Endothelial cell of umbilical vein (primary cell): ENCODE results near the gene FNDC4.

Source experiments
- CTCF ChIP-seq, 2 donors: IDR thresholded peaks; 1 replicate in 1 of 2; 2 replicates in 1 of 2; pipeline ENCODE4 v1.5.1; 2011; ENCODE audit warnings: low read length in 2 of 2, mild to moderate bottlenecking in 2 of 2, moderate library complexity in 2 of 2, control low read depth in 1 of 2, inconsistent platforms in 1 of 2, low read depth in 1 of 2; ENCODE audit not compliant: insufficient read depth in 1 of 2; ENCODE audit errors: extremely low read depth in 1 of 2
- EZH2 ChIP-seq: IDR thresholded peaks from 2 replicates; pipeline ENCODE4 v1.6.1; 2012; ENCODE audit warnings: borderline replicate concordance, low read depth, mild to moderate bottlenecking, moderate library complexity, low read length, inconsistent platforms; ENCODE audit not compliant: severe bottlenecking
- JUN ChIP-seq: IDR thresholded peaks from 2 replicates; pipeline ENCODE4 v1.6.1; 2011; ENCODE audit warnings: borderline replicate concordance, low read depth; ENCODE audit not compliant: insufficient read length, insufficient read depth
- POLR2A ChIP-seq: IDR thresholded peaks from 2 replicates; pipeline ENCODE4 v1.6.1; 2012; ENCODE audit warnings: low read depth, mild to moderate bottlenecking, control low read depth, low read length

GRCh38 chr2:27445155-27445554, 49.8 kb downstream of the FNDC4 start:
- no peak for TF ChIP-seq POLR2A
- TF ChIP-seq CTCF (IDR thresholded peaks at IDR 0.05; ENCODE audit: extremely low read depth in 1 of 2, insufficient read depth in 1 of 2, low read depth in 1 of 2, low read length in 2 of 2): no peak
- TF ChIP-seq EZH2: no peak
- TF ChIP-seq JUN: no peak
